Measurements from ENCODE around the gene KCNN3. TPM values are rescaled to one million over a fixed set of nuclear protein-coding genes. Genes with fewer than 3 reads are reported as not detected.

KCNN3 gene
- total and polyA plus RNA-seq, 2 of the 8 experiments (the other 6 are each of a cell fraction or from before 2014, with no cell fraction given) = 2.8 to 3.7 TPM

DNA sequence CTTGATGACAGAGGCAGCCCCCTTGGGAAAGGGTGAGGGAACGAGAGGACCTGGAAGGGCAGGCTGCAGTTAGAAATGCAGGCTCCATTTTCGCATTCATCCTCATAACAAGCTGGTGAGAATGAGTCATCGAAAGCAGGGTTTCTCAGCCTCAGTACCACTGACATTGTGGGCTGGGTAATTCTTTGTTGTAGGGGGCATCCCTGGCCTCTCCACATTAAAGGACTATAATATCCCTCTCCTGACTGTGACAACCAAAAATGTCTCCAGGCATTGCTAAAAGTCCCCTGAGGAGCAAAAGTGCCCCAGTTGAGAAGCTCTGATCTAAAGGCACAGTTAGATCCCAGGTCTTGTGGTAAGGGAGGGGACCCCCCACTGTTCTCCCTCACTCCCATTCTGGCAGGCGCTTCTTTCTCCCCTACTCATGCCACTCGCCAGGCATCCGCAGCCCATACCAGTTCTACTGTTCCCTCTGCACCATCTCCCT lies 20.4 kb downstream of the KCNN3 start:
- no peak overlapping the region for H3K9ac ChIP-seq (replicated peaks in 1 of 4; ENCODE audit: extremely low read depth in 1 of 4, low read depth in 3 of 4, low read length in 3 of 4)
- CTCF ChIA-PET (ENCODE audit: partially characterized antibody) = interaction anchor here (0.7 to 3.3 kb wide), 13 partner anchors 9 to 107 kb away, joined by 3 to 15 read pairs (median 4); no protein-coding TSS in a partner anchor
- TF ChIP-seq YY1 (IDR thresholded peaks at IDR 0.05; ENCODE audit: low read depth, low read length) = no peak
- TF ChIP-seq, protein P1, sequence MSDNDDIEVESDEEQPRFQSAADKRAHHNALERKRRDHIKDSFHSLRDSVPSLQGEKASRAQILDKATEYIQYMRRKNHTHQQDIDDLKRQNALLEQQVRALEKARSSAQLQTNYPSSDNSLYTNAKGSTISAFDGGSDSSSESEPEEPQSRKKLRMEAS (IDR thresholded peaks at IDR 0.05) = no peak

More for the DNA sequence above, 20.4 kb downstream of the KCNN3 start:
- Histone ChIP-seq H2AFZ (ENCODE audit: low read length) (no peak overlapping the region), H2BK20ac (ENCODE audit: low read length) (no peak overlapping the region), H2AK5ac (ENCODE audit: low read depth, low read length) (no peak overlapping the region), H3K56ac (replicated peaks; ENCODE audit: insufficient read length, low read depth, low read length) (no peak overlapping the region), H3K18ac (ENCODE audit: extremely low read depth, low read length) (no peak overlapping the region; the same call in 1 of the 2 replicates), H3K36me3 (ENCODE audit: control insufficient read depth in 2 of 4, insufficient read depth in 4 of 4, low read length in 3 of 4) (no peaks in the 10 kb centered on the region), H4K5ac (ENCODE audit: insufficient read length, low read depth, low read length) (no peak overlapping the region), H3K4ac (replicated peaks; ENCODE audit: insufficient read length, low read depth, low read length) (no peak overlapping the region), H3K14ac (ENCODE audit: insufficient read length) (no peak overlapping the region), H3K27me3 (replicated peaks in 1 of 4; ENCODE audit: control insufficient read depth in 3 of 4, extremely low read depth in 1 of 4, insufficient read depth in 3 of 4, low read length in 3 of 4) (no peaks in the 10 kb centered on the region), H3K4me1 (replicated peaks in 1 of 4; ENCODE audit: control insufficient read depth in 3 of 4, insufficient read depth in 4 of 4, low read length in 3 of 4) (peaks cover 3 to 14% (median 8%) of the 10 kb centered on the region in 4 experiments; a peak in 6 of 7 replicates), H3K4me2 (ENCODE audit: insufficient read depth in 1 of 2, low read depth in 2 of 2, low read length in 2 of 2) (no peak overlapping the region), H3K79me1 (ENCODE audit: low read depth, low read length) (no peaks in the 10 kb centered on the region), H4K91ac (replicated peaks; ENCODE audit: insufficient read length, low read length) (no peak overlapping the region), H3K23ac (ENCODE audit: insufficient read length) (no peak overlapping the region), H2BK5ac (ENCODE audit: low read depth, low read length) (no peak overlapping the region), H2BK15ac (ENCODE audit: low read length) (no peak overlapping the region), H2BK12ac (ENCODE audit: low read depth, low read length) (no peak overlapping the region), H3K23me2 (ENCODE audit: low read depth, low read length) (peaks cover 2% of the 10 kb centered on the region; the same call in 1 of the 2 replicates), H3K4me3 (ENCODE audit: extremely low read depth in 1 of 4, insufficient read depth in 2 of 4, low read depth in 3 of 4, low read length in 4 of 4) (no peak overlapping the region), H4K20me1 (replicated peaks in 1 of 2; ENCODE audit: control insufficient read depth in 1 of 2, insufficient read depth in 2 of 2, low read length in 2 of 2) (no peaks in the 10 kb centered on the region), H2BK120ac (replicated peaks; ENCODE audit: low read depth, low read length) (no peak overlapping the region), H3K27ac (ENCODE audit: low read depth, low read length) (no peak overlapping the region), H4K8ac (ENCODE audit: extremely low read depth, insufficient read depth, low read length) (no peak overlapping the region), H3K79me2 (ENCODE audit: control insufficient read depth in 1 of 2, insufficient read depth in 2 of 2, low read length in 2 of 2) (no peaks in the 10 kb centered on the region), H3K9me3 (ENCODE audit: insufficient read depth in 2 of 2, low read depth in 1 of 2, low read length in 1 of 2) (no peaks in the 10 kb centered on the region)
- POLR2A ChIA-PET (ENCODE audit: partially characterized antibody) = interaction anchor here (1.3 kb wide), 1 partner anchor 10 kb away, joined by 4 read pairs; no protein-coding TSS in a partner anchor
- FAIRE-seq (no peak), DNase-seq (ENCODE audit: low read depth in 1 of 2, low spot score in 2 of 2) (no peak)
- WGBS, 2 experiments (ENCODE audit: extremely low coverage in 1 of 2, insufficient coverage in 1 of 2, insufficient read length in 1 of 2, insufficient replicate concordance in 2 of 2, low coverage in 1 of 2, low lambda C conversion rate in 2 of 2, missing lambda C conversion rate in 1 of 2) = 94% methylated on average over 6 of the region's 6 CpGs; no CpG with 5 or more reads in 1 of the 2 experiments
